Endothelial cell of umbilical vein (primary cell): ENCODE results near the gene SLIT1. TPM values are rescaled to one million over a fixed set of nuclear protein-coding genes. Genes with fewer than 3 reads are reported as not detected.

Experiments
- BruUV-seq: library from RNA; stranded (reverse); fragments of 400-500 nt; replicated peaks from 2 replicates; lab custom pipeline; 2021; lab: Mats Ljungman, UMichigan
- CTCF ChIA-PET: fragments of 300-600, 350-600 bp; sonication (Branson Sonifier 250); formaldehyde crosslinking; loops from one replicate; lab custom pipeline; 2021; ENCODE audit warnings: antibody characterized with exemption, inconsistent platforms; lab: Charles Lee
- POLR2A ChIA-PET: fragments of 300-600, 350-600 bp; sonication (Branson Sonifier 250); formaldehyde crosslinking; loops from one replicate; lab custom pipeline; 2021; ENCODE audit warnings: antibody characterized with exemption, inconsistent platforms; lab: Charles Lee
- DNase-seq: peaks from one replicate; pipeline ENCODE4 v3.0.0-alpha.2; 2011; ENCODE audit warnings: low read depth, low spot score
- FAIRE-seq: peaks from 2 replicates; lab custom pipeline; 2011; peaks lifted over from hg19 to GRCh38; lab: Jason Lieb, UNC
- H2AFZ ChIP-seq: 2 replicates; pipeline ENCODE4 v1.6.0; 2012; ENCODE audit warnings: low read depth, low read length, control low read depth, inconsistent platforms
- H3K27ac ChIP-seq: 2 replicates; pipeline ENCODE4 v1.5.1; 2011; ENCODE audit warnings: low read depth, mild to moderate bottlenecking, control low read depth, low read length, moderate library complexity; ENCODE audit not compliant: insufficient read depth
- H3K27me3 ChIP-seq, 2 experiments: 2 replicates each; pipeline versions ENCODE4 v1.6.0 to v1.6.1; 2011; ENCODE audit warnings: low read length in 2 of 2, mixed read lengths in 1 of 2; ENCODE audit not compliant: control insufficient read depth in 2 of 2, insufficient read depth in 2 of 2
- H3K36me3 ChIP-seq, 2 experiments: 2 replicates in 1 of 2; 3 replicates in 1 of 2; pipeline ENCODE4 v1.5.1; 2011; ENCODE audit warnings: low read length in 2 of 2, mild to moderate bottlenecking in 1 of 2, moderate library complexity in 1 of 2; ENCODE audit not compliant: control insufficient read depth in 2 of 2, insufficient read depth in 2 of 2; ENCODE audit errors: extremely low read depth in 1 of 2
- H3K4me1 ChIP-seq: 3 replicates; pipeline ENCODE4 v1.5.1; 2011; ENCODE audit warnings: mild to moderate bottlenecking, low read length; ENCODE audit not compliant: control insufficient read depth, insufficient read depth; ENCODE audit errors: extremely low read depth
- H3K4me2 ChIP-seq: 2 replicates; pipeline ENCODE4 v1.6.1; 2011; ENCODE audit warnings: low read length, control low read depth, mixed read lengths; ENCODE audit not compliant: insufficient read depth
- H3K4me3 ChIP-seq, 3 experiments: fragments of 200-600 bp in 1 of 3; sonication (generic), shearing (Covaris generic) in 1 of 3; replicated peaks in 1 of 3; 2 replicates each; pipeline ENCODE4 v1.5.1; 2011 to 2016; ENCODE audit warnings: control low read depth in 3 of 3, low read length in 3 of 3, mild to moderate bottlenecking in 2 of 3, inconsistent platforms in 1 of 3, low read depth in 1 of 3, moderate library complexity in 1 of 3; ENCODE audit not compliant: insufficient read depth in 1 of 3
- H3K79me2 ChIP-seq: 2 replicates; pipeline ENCODE4 v1.6.0; 2012; ENCODE audit warnings: low read length, inconsistent platforms; ENCODE audit not compliant: control insufficient read depth, insufficient read depth
- H3K9ac ChIP-seq: replicated peaks from 2 replicates; pipeline ENCODE3; 2011; ENCODE audit warnings: low read length, control low read depth; ENCODE audit not compliant: insufficient read depth; ENCODE audit errors: extremely low read depth
- H3K9me1 ChIP-seq: replicated peaks from 3 replicates; pipeline ENCODE4 v1.6.0; 2011; ENCODE audit warnings: mild to moderate bottlenecking, low read length; ENCODE audit not compliant: control insufficient read depth, insufficient read depth; ENCODE audit errors: extremely low read depth
- H3K9me3 ChIP-seq: replicated peaks from 2 replicates; pipeline ENCODE4 v1.5.1; 2012; ENCODE audit warnings: low read length, inconsistent platforms; ENCODE audit not compliant: control insufficient read depth, insufficient read depth
- H4K20me1 ChIP-seq: replicated peaks from 2 replicates; pipeline ENCODE3; 2011; ENCODE audit warnings: mild to moderate bottlenecking, low read length; ENCODE audit not compliant: control insufficient read depth, insufficient read depth; ENCODE audit errors: extremely low read depth
- CTCF ChIP-seq, 2 donors: IDR thresholded peaks; 1 replicate in 1 of 2; 2 replicates in 1 of 2; pipeline ENCODE4 v1.5.1; 2011; ENCODE audit warnings: low read length in 2 of 2, mild to moderate bottlenecking in 2 of 2, moderate library complexity in 2 of 2, control low read depth in 1 of 2, inconsistent platforms in 1 of 2, low read depth in 1 of 2; ENCODE audit not compliant: insufficient read depth in 1 of 2; ENCODE audit errors: extremely low read depth in 1 of 2
- EZH2 ChIP-seq: IDR thresholded peaks from 2 replicates; pipeline ENCODE4 v1.6.1; 2012; ENCODE audit warnings: borderline replicate concordance, low read depth, mild to moderate bottlenecking, moderate library complexity, low read length, inconsistent platforms; ENCODE audit not compliant: severe bottlenecking
- FOS ChIP-seq: IDR thresholded peaks from 2 replicates; pipeline ENCODE4 v1.6.1; 2011; ENCODE audit warnings: mild to moderate bottlenecking, low read length, moderate library complexity, borderline replicate concordance; ENCODE audit not compliant: insufficient read depth
- GATA2 ChIP-seq: IDR thresholded peaks from 2 replicates; pipeline ENCODE4 v1.7.0; 2011; ENCODE audit warnings: low read depth, mild to moderate bottlenecking, moderate library complexity, mixed read lengths, low read length; ENCODE audit not compliant: insufficient read length, insufficient read depth
- JUN ChIP-seq: IDR thresholded peaks from 2 replicates; pipeline ENCODE4 v1.6.1; 2011; ENCODE audit warnings: borderline replicate concordance, low read depth; ENCODE audit not compliant: insufficient read length, insufficient read depth
- MYC ChIP-seq: IDR thresholded peaks from one replicate; pipeline ENCODE4 v1.6.1; 2011; ENCODE audit warnings: mild to moderate bottlenecking, low read depth, low read length
- POLR2A ChIP-seq: IDR thresholded peaks from 2 replicates; pipeline ENCODE4 v1.6.1; 2012; ENCODE audit warnings: low read depth, mild to moderate bottlenecking, control low read depth, low read length
- POLR2AphosphoS5 ChIP-seq: IDR thresholded peaks from 2 replicates; pipeline ENCODE4 v1.6.1; 2012; ENCODE audit warnings: low read depth, mild to moderate bottlenecking, control low read depth, low read length, moderate library complexity; ENCODE audit not compliant: insufficient read depth
- dilution Hi-C: fragments of 300-500 bp; cut with MboI; formaldehyde crosslinking; loops from one replicate; pipeline ENCODE4 v1.15.0; 2019; ENCODE audit warnings: low sequenced_read_pairs; ENCODE audit not compliant: extremely low pct_ligation_motif_present
- intact Hi-C: fragments of 100-400 bp; cut with micrococcal nuclease; formaldehyde crosslinking; loops from one replicate; pipeline ENCODE4 v1.10.0; 2022
- polyA plus RNA-seq, 4 experiments: library from polyadenylated mRNA; depleted of rRNA in 3 of 4; stranded (reverse) in 3 of 4; unstranded in 1 of 4; fragments of >200 nt; gene quantifications; 2 replicates each; pipeline versions ENCODE4 v1.2.1 to v1.2.3, GENCODE V29; 2011 to 2012; ENCODE audit warnings: missing spikeins in 1 of 4
- total RNA-seq: library from RNA; stranded (reverse); gene quantifications from 2 replicates; pipeline ENCODE4 v1.2.3, GENCODE V29; 2021
- TF ChIP-seq, protein P1 (sequence below): IDR thresholded peaks from 2 replicates; pipeline ENCODE4 v1.6.1; 2011; ENCODE audit not compliant: insufficient read depth, insufficient read length

The SLIT1 gene
- total and polyA plus RNA-seq, 2 donors (not counting 3 experiments of a cell fraction or from before 2014, with no cell fraction given): 0.04 to 0.20 TPM

- DNase-seq: no peak
- no peak overlapping the region for H3K4me3 ChIP-seq
- H3K79me2 ChIP-seq: no peaks in the 10 kb centered on the region
- no peaks in the 10 kb centered on the region for H3K36me3 ChIP-seq
- H3K9me3 ChIP-seq: no peaks in the 10 kb centered on the region
- H4K20me1 ChIP-seq: no peaks in the 10 kb centered on the region
- CTCF ChIA-PET: interaction anchor here (0.9 to 1.1 kb wide), 2 partner anchors 59 to 65 kb away, joined by 3 read pairs; no protein-coding TSS in a partner anchor
- H3K27me3 ChIP-seq: peaks cover 0 to 2% of the 10 kb centered on the region in 2 experiments
- H3K9me1 ChIP-seq: no peaks in the 10 kb centered on the region
- dilution Hi-C loops: no loop called here
- intact Hi-C loops: no loop called here
- POLR2A ChIA-PET: no interaction called here
- FAIRE-seq: no peak
- TF ChIP-seq GATA2: no peak
- TF ChIP-seq POLR2AphosphoS5: no peak
- TF ChIP-seq POLR2A: no peak
- TF ChIP-seq JUN: no peak
- no peak for TF ChIP-seq FOS
- TF ChIP-seq, protein P1, sequence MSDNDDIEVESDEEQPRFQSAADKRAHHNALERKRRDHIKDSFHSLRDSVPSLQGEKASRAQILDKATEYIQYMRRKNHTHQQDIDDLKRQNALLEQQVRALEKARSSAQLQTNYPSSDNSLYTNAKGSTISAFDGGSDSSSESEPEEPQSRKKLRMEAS: no peak
- no peak for TF ChIP-seq MYC
- TF ChIP-seq CTCF (IDR thresholded peaks at IDR 0.05; ENCODE audit: extremely low read depth in 1 of 2, insufficient read depth in 1 of 2, low read depth in 1 of 2, low read length in 2 of 2): no peak
- no peak for TF ChIP-seq EZH2
- no TSS peak for BruUV-seq
- no peak overlapping the region for H3K9ac ChIP-seq
- H3K4me2 ChIP-seq: no peak overlapping the region
- H3K27ac ChIP-seq: no peak overlapping the region
- no peak overlapping the region for H2AFZ ChIP-seq
- H3K4me1 ChIP-seq: no peaks in the 10 kb centered on the region
These were observed 53.5 kb downstream of the SLIT1 start for GRCh38 chr10:97132273-97132672.
